HG03342 (cell line): Measurements from ENCODE around the gene VAV2.
"Not testable (repeated sequence)": the region's sequence is repeated elsewhere in the genome, so short reads cannot be mapped to it uniquely, and the experiment has no call there.

Source experiments
- ATAC-seq: cut with Tn5 transposase; IDR thresholded peaks from one replicate; pipeline ENCODE4 v1.9.1; 2021; ENCODE audit warnings: mild to moderate bottlenecking, moderate library complexity; ENCODE audit not compliant: unreplicated experiment

Gene VAV2

DNA sequence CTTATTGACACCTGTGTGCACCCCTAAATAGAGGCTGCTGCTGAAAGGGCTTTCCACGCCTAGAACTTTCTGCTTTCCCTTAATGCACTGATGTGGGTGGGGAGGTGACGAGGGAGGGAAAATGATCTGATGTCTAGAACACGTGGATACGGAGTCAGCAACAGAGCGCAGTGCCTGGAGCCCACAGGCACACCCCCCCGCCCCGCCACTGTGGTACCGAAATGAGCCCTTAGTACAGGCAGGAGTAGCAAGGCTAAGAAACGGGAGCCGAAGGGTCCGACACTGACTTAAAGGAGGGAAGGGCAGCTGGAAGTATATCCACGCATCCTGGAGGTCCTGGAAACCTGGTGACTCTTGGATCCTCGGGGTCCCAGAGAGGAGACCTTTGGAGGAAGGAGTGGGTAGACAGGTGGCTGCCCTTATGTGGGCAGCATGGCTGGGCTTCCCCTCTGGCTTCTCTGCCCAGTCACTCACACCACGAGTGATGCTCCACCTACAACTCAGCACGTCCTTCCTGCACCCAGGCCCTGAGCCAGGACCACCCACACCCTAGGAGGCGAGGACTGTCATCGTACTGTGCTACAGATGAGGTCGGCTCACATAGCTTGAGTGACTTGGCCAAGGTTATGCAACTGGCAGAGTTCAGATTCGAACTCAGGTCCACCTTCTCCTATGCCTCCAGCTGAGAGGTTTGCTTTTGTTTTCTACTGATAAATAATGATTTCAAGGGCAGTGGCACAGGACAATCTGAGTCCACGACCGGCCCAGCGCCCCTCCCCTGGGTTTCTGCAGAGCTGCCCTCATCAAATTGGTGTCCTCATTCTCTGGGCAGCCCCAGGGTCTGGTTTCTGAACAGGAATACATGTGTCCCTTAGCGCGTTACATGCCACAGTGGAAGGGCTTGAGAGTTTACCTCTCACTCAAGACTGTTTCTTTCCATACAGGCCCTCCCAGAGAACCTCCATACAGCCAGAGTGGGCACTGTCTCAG is 4.7 kb upstream of the VAV2 start:
- ATAC-seq = no peak

DNA sequence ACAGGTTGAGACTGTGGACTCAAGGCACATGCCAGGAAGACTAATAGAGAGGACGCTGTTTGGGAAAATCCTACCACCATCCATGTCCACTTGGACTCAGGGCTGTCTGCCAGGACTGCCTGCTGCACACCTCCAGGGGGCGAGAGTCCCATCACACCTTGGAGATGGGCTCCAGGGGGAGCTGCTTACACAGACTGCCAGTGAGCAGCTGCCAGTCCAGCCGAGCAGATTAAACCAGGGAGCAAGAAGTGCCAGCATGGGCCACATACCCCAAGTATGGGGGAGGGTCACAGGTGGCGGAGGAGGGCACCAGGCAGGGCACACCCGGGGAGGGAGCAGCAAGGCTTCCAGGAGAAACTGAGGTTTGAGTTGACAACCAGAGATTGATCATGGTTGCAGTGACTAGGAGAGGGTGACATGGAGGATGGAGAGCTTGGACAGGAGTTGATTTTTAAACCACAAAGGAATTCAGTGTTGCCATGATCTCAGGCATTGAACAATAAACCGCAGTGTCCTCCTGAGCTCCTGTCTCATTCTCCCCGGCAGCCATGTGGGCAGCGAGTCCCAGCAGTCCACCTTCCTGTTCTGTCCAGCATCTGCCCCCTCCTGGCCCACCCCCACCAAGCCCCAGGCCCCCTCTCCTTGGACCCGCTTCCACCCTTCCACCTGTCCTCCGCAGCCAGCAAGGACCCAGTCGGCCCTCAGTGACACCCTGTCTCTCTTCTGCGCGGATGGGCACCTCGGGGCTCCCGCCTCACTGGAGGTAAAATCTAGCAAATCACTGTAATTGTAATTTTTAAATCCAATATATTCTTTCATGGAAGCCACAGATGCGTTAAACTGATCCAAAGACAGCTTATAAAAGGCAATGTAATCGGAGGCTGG is 3.1 kb upstream of the VAV2 start:
- no peak for ATAC-seq

DNA sequence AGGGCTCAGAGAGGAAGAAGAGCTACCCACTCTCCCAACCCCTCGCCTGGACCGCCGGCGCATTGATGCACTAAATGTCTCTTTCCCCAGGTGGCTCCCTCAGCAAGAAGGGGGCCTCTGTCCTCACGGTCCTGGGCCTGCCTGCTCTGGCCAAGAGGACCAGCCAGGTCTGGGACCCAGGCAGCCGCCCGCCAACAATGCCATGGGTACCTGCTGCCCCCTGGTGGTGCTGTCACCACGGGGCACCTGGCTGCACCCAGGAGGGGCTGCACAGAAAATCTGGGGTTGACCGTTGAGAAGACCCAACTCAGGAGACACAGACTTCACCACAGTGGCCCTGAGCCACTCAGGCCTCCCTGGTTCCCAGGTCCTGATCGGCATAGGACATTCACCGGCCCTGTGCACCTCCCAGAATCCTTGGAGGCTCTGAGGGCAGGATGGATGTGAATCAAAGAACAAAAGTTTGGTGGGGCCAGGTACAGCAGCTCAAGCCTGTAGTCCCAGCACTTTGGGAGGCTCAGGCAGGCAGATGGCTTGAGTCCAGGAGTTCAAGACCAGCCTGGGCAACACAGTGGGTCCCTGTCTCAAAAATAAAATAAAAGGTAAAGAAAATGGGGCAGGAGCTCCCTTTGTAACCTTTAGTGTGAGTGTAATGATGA is 2.4 kb upstream of the VAV2 start:
- no peak for ATAC-seq

DNA sequence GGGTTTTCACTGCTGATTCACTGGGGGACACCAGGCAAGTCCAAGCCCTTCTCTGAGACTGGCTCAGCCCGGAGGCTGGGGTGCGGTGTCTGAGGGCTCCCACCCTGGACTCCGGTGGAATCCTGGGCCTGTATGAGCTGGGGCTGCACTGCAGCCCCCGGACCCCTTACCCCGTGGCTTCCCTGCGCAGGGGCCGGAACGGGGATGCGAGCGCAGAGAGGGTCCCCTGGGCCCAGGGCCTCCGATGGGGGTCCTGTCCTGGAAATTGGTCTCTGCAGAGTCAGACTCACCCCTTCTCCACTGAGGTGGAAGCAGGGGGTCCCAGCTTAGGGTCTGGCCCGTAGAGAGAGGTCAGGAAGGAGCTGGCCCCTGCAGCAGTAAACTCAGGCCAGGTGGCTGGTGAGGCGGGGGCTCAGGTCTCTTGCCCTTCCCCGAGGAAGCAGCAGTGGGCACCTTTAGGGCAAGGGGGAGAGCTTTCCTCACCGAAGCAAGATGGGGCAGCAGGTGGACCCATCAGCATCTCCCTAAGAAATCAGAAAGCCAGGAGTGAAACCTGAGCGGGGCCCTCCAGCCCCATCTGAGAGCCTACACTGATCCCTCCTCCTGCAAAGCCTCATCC is 1.6 kb upstream of the VAV2 start:
- no peak for ATAC-seq

DNA sequence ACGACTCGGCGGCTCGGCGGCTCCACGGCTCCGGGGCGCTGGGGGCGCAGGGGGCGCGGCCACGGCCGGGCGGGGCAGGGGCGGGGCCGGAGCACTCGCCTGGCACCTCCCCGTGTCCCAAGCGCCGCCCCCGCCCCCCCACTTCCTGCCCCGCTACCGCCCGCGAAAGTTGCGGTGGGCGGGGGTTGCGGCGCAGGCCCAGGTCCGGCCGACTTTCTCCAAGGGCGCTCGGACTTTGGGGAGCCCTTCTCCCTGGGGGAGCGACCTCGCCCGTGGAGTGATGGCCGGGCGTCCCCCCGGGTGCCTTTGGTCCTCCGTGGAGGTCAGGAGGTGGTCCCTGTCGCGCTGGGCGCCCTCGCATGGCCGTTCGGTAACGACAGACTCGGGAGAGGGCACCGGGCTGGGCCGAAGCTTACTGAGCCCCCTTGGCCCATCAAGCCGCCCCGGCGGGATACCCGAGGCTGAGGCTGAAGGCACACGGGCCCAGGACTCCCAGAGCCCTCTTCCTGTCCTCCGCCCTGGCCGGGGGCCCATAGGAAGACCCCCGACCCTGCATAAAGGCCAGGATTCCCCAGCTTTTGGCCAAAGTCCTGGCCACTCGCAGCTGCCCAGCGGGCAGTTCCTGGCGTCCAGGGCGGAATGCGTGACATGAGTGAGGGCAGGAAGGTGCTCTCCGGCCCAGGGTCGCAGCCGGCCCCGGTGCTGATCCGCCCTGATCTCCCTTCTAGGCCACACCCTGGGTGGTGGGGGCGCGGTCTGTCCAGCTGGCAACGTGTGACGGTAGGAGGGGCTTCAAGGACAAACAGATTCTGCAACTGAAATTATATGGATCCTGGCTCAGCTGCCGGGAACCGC is 883 bp upstream of the VAV2 start:
- peak; percentile 50 for ATAC-seq

DNA sequence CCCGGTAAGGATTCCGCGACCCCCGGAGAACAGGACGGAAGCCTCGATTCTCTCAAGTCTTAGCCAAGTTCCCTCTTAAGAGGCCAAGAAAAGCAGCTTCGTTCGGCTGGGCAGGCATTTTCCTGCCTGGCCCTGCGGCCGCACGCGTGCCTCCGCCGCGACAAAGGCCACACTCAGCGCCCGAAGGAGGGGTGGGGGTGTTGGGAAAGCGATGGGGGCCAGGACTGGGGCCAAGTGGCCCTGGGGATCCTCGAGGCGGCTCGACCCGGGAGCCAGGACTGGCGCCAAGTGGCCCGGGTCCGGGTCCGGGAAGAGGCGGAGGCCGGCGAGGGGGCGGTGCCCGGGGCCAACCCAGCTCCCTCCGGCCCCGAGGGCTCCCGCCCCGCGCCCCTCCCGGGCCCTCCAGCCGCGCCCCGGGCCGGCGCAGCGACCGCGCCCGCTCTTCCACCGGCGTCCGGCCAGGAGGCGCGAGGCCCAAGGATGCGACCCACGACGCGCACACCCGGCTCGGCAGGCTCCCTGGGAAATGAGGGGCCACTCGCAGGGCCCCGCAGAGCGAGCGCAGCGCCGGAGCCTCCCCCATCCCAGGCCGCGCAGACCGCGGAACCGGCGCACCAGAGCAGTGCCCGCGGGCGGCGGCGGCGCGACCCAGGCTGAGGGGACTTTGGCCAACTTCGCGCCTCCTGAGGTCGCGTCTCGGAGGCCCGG is 756 bp downstream of the VAV2 start:
- ATAC-seq = no peak

DNA sequence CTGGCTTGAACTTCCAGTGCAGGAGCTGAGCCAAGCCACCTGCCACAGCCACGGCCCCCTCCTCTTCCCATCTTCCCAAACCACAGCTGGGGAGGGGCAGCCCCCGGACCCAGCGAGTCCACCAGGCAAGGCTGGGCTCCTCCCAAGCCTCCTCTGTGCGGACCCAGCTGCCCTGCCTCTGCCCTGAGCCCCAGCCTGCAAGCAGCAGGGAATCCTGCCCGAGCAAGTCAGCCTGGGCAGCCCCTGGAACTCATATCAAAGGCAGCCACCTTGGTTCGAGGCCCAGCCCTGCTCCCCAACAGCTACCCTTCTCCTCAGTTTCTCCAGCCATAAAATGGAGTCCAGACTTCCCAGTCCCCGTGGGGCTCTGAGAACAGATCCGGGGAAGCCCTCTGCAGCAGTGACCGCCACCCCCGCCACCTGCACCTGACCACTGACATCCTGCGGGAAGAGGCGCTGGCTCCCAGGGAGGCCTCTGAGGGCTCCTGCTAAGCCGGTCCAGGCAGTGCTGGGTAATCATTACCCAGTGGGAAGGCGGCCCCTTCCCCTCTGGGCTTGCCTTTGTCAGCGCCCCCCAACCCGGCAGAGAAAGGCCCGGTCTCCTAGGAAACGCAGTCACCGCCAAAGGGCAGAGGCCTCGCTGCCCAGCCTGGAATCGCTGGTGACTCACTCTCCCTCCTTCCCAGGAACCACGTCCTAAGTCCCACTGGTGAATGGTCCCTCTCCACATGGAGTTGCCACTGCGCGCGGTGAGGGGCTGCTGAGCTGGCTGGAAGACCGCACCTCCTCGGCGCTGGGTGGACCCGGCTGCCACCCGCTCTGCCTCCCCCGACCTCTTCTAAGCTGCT is 1.5 kb downstream of the VAV2 start:
- no peak for ATAC-seq

DNA sequence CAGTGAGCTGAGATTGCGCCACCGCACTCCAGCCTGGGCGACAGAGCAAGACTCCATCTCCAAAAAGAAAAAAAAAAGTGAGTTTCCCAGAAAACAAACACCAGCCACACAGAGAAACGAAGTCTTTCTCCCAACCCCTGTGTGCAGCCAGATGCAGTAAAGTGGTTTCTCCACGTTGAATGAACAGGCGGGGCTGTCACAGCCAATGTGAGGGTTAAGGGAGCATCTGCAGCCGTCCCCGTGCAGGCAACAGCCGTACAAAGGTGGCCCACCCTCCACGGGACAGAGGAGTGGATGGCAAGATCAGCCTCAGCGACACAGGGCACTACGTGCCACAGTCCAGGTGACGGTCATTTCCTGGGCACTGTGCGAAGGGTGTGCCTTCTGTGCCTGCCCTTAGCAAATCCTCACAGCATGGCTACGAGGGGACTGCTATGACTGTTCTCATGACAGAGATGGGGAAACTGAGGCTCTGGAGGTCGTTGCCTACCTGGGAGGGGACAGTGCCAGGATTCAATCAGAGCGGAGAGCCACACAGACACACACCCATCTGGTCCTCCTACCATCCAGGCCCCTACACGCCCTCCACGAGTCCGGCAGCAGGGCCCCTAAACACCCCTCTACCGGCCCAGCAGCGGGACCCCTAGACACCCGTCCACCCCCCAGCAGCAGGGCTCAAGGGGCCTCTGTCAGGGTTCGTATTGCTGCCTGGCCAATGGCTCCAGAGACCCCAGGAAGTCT is 2.3 kb downstream of the VAV2 start:
- no peak for ATAC-seq

DNA sequence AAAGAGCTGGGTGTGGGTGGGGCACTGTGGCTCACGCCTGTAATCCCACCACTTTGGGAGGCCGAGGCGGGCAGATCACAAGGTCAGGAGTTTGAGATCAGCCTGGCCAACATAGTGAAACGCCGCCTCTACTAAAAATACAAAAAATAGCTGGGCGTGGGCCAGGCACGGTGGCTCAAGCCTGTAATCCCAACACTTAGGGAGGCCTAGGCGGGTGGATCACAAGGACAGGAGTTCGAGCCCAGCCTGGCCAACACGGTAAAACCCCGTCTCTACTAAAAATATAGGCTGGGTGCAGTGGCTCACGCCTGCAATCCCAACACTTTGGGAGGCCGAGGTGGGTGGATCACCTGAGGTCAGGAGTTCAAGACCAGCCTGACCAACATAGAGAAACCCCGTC is 3.4 kb downstream of the VAV2 start:
- not testable (repeated sequence) for ATAC-seq

DNA sequence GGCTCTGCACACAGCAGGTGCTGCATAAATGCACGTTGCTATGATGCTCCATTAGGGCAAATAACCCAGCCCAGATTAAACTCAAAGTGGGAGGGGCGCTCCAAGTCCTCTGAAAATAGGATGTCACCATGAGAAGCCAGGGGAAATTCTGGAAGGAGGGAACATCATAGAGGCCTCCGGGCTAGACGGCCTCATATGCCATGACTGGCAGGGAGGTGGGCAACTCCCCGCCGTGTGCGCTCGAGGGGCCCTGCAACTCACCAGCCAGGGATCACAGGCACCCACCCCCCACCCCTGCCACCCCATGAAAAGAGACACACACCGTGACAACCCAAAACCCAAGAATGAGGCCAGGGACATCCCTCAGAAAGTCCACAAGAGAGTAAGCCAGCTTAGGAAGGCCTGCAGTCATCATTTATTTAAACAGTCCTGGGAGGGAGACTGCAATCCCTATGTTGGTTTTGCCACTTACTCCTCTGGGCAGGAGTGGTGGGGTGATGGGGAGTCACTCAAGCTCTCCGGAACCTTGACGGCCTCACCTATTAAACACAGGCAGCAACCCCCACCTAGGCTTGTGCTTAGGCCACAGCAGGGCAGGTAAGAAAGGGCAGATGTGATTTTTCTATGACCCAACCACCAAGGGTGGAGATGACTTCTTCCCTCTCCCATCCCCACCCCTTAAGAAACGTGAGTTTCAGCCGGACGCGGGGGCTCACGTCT is 4.0 kb downstream of the VAV2 start:
- ATAC-seq = no peak

DNA sequence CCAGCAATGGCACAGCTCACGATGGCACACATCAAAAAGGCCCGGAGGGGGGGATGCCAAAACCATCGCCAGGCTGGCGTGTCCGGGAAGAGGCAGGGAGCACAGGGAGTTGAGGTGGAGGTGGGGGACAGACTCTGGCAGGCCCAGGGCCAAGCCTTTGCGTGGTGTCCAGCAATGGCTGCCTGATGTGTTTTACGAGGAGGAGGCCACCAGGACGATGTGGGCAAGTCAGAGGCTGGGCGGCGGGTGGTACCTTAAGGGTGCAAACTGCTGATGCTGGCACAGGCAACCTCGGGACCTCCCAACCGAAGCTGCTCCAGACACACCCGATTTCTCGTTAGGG is 4.7 kb downstream of the VAV2 start:
- no peak for ATAC-seq

DNA sequence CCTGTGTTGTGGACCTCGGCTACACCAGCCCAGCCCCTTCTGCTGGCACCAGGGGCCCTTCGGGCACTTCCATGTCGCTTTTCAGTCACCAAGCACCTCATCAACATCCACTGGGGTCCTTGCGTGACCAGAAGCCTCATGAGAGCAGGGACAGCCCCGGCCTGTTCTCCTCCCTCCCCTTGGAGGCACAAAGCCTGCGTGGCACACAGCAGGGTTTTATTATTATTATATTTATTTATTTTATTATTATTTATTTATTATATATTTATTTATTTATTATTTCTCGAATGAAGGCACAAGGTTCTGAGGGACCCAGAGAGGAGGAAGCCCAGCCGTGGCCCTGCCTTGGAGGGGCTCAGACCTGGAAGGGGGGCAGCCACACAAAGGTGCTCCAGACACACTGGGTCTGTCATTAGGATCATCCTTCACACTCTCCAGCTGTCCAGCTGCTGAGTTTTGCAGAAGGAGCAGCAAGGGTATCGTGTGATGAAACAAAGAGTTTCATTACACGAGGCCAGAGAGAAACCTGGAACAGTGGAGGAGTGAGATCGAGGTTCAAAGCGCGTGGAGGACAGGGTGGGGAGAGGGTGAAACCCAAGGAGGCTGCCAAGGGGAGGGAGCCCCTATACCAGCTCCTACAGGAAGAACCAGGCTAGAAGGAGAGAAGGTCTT is 5.2 kb downstream of the VAV2 start:
- ATAC-seq = no peak

DNA sequence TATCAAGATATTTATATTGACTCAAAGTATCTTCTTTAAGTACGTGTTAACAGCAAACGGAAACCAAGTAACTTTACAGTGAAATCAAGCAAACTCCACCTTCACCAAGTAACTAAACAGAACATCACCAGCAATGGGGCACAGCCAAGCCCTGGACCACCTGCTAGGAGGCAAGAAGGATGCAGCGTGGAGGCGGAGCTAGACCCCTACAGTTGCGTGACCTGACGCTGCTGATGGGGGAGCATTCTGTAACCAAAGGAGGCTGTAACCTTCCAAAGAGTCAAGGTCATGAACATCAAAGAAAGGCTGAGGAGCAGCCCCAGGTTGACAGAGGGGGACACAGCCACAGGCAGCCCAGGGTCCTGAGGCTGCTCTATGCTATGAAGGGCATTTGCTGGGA is 6.1 kb downstream of the VAV2 start:
- no peak for ATAC-seq

DNA sequence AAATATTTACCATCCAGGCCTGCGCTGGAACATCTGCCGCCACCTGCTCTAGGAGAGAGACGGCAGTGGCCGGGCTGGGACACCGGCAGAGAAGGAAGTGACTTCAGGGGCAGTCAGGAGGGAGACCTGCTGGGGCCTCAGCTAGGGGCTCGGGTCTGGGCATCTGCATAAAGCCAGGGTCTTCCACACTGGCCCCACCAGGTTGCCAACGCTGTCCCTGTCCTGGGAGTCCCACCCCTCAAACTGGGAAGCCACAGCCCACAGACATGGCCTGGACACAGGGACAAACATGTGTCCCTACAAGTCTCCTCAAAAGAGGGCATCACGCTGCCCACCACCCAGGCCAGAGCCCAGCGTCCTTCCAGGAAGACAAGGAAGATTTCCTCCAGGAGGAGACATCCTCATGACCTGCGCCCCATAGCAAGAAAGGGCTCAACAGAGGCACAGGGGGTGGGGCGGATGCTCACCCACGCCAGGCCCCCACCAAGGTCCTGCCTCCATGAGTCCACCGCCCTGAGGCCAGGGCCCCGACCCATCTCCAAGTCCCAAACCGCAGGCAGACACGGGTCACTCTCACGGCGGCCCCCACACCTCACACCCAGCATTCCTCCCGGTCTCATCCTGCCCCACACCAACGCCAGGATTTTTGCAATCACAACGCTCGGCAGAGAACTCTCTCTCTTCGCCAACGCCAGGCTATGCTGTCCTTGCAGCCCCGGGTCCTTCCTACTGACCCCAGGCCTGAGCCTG is 9.0 kb downstream of the VAV2 start:
- ATAC-seq = no peak

DNA sequence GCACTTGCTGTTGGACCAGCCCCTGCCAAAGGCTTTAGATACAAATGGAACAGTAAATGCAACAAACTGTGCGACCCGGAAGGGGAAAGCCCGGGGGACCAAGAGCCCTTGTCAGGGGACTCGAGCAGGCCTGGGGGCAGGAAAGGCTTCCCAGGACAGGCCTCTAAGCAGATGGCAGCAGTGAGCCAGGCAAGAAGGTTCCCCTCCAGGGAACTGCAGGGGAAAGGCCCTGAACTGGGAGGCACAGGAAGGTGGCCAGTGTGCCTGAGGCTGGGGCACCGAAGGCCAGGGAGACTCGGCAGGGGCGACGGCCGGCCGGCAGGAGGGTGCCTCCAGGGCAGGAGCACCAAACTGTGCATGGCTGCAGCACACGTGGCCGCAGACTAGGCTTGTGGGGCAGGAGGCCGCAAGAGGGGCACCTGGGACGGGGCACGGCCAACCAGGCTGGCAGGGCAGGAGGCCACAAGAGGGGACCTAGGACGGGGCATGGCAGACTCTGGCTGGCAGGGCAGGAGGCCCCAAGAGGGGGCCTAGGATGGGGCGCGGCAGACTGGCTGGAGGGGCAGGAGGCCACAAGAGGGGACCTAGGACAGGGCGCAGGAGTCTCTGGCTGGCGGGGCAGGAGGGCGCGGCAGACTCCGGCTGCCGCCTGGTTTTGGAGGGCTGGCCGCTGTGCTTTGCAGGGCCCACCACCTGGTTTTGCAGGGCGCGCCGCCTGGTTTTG is 10.0 kb downstream of the VAV2 start:
- ATAC-seq = no peak
